Mesendoderm (in vitro differentiated cells): ENCODE results near the gene CEP57L1.

Experiments used
- DNase-seq: peaks from one replicate; pipeline ENCODE4 v3.0.0; 2013
- H2AK5ac ChIP-seq: 2 replicates; pipeline ENCODE4 v1.6.1; 2013; ENCODE audit warnings: low read length, inconsistent platforms
- H2BK120ac ChIP-seq: 2 replicates; pipeline ENCODE4 v1.6.1; 2013; ENCODE audit warnings: low read depth, mild to moderate bottlenecking, low read length, moderate library complexity, mixed read lengths
- H2BK15ac ChIP-seq: replicated peaks from 2 replicates; pipeline ENCODE4 v1.6.1; 2013; ENCODE audit warnings: low read depth, mild to moderate bottlenecking, moderate library complexity
- H2BK5ac ChIP-seq: 2 replicates; pipeline ENCODE4 v1.6.1; 2013; ENCODE audit warnings: low read length, inconsistent platforms
- H3K18ac ChIP-seq: 2 replicates; pipeline ENCODE4 v1.6.1; 2013; ENCODE audit warnings: mild to moderate bottlenecking, low read length, mixed read lengths
- H3K23ac ChIP-seq: one replicate; pipeline ENCODE4 v1.6.1; 2013; ENCODE audit warnings: low read length
- H3K27ac ChIP-seq: 2 replicates; pipeline ENCODE4 v1.5.1; 2013; ENCODE audit warnings: low read depth, mild to moderate bottlenecking, inconsistent platforms, low read length, moderate library complexity
- H3K27me3 ChIP-seq: 2 replicates; pipeline ENCODE4 v1.6.1; 2013; ENCODE audit warnings: low read length, control low read depth, mild to moderate bottlenecking, inconsistent platforms; ENCODE audit not compliant: insufficient read depth, poor library complexity
- H3K36me3 ChIP-seq: 2 replicates; pipeline ENCODE4 v1.6.1; 2013; ENCODE audit warnings: low read length, inconsistent platforms; ENCODE audit not compliant: control insufficient read depth, insufficient read depth
- H3K4ac ChIP-seq: one replicate; pipeline ENCODE4 v1.6.1; 2013; ENCODE audit warnings: low read depth, mild to moderate bottlenecking, low read length, moderate library complexity
- H3K4me1 ChIP-seq: 2 replicates; pipeline ENCODE4 v1.6.1; 2013; ENCODE audit warnings: low read depth, low read length, inconsistent platforms; ENCODE audit not compliant: control insufficient read depth
- H3K4me2 ChIP-seq: 2 replicates; pipeline ENCODE4 v1.6.1; 2013; ENCODE audit warnings: low read length
- H3K4me3 ChIP-seq: 2 replicates; pipeline ENCODE4 v1.5.1; 2013; ENCODE audit warnings: mild to moderate bottlenecking, low read length
- H3K56ac ChIP-seq: one replicate; pipeline ENCODE4 v1.6.1; 2013; ENCODE audit warnings: low read length
- H3K79me1 ChIP-seq: 2 replicates; pipeline ENCODE4 v1.6.1; 2013; ENCODE audit warnings: low read length, inconsistent platforms
- H3K79me2 ChIP-seq: 2 replicates; pipeline ENCODE4 v1.6.1; 2013; ENCODE audit warnings: mild to moderate bottlenecking, low read length; ENCODE audit not compliant: control insufficient read depth, insufficient read depth
- H3K9ac ChIP-seq: 2 replicates; pipeline ENCODE4 v1.6.1; 2013; ENCODE audit warnings: low read length, inconsistent platforms
- H4K5ac ChIP-seq: one replicate; pipeline ENCODE4 v1.6.1; 2013; ENCODE audit warnings: low read length
- H4K8ac ChIP-seq: one replicate; pipeline ENCODE4 v1.6.1; 2013; ENCODE audit warnings: low read depth, mild to moderate bottlenecking, control low read depth, low read length, moderate library complexity
- WGBS: extraction: QIAGEN DNeasy Blood & Tissue Kit; methylation state at CpG from one replicate; pipeline ENCODE4 v1.1.7; 2013; ENCODE audit warnings: low lambda C conversion rate, missing lambda C conversion rate; ENCODE audit not compliant: insufficient coverage; ENCODE audit errors: extremely low coverage; 5-methylcytosine and 5-hydroxymethylcytosine counted together

CEP57L1 gene

GRCh38 chr6:109192865-109193264 lies 97.6 kb downstream of the CEP57L1 start:
- H3K79me1 ChIP-seq, result no peaks in the 10 kb centered on the region
- no peak overlapping the region for H3K27ac ChIP-seq
- no peaks in the 10 kb centered on the region for H3K36me3 ChIP-seq
- no peaks in the 10 kb centered on the region for H3K79me2 ChIP-seq
- H3K18ac ChIP-seq, result no peak overlapping the region
- H3K27me3 ChIP-seq, result no peaks in the 10 kb centered on the region
- no peak overlapping the region for H2AK5ac ChIP-seq
- no CpG with 5 or more reads among the region's 4 CpGs for WGBS
- no peak for DNase-seq
- no peak overlapping the region for H3K56ac ChIP-seq
- H2BK120ac ChIP-seq, result no peak overlapping the region
- no peak overlapping the region for H3K9ac ChIP-seq
- no peak overlapping the region for H2BK15ac ChIP-seq
- no peak overlapping the region for H4K8ac ChIP-seq
- H3K4me1 ChIP-seq, result no peaks in the 10 kb centered on the region
- no peak overlapping the region for H3K4ac ChIP-seq
- no peak overlapping the region for H3K23ac ChIP-seq
- no peak overlapping the region for H2BK5ac ChIP-seq
- H4K5ac ChIP-seq, result no peak overlapping the region
- H3K4me3 ChIP-seq, result no peak overlapping the region
- H3K4me2 ChIP-seq, result no peak overlapping the region

- H3K18ac ChIP-seq, result no peak overlapping the region
- no peak for DNase-seq
- H3K56ac ChIP-seq, result no peak overlapping the region
- no peak overlapping the region for H3K4me3 ChIP-seq
- no CpG with 5 or more reads among the region's 1 CpG for WGBS
- no peaks in the 10 kb centered on the region for H3K79me2 ChIP-seq
- H3K4ac ChIP-seq, result no peak overlapping the region
- no peaks in the 10 kb centered on the region for H3K27me3 ChIP-seq
- no peaks in the 10 kb centered on the region for H3K79me1 ChIP-seq
- H3K4me2 ChIP-seq, result no peak overlapping the region
- no peaks in the 10 kb centered on the region for H3K4me1 ChIP-seq
- no peaks in the 10 kb centered on the region for H3K36me3 ChIP-seq
- no peak overlapping the region for H3K23ac ChIP-seq
- no peak overlapping the region for H3K9ac ChIP-seq
- no peak overlapping the region for H2BK120ac ChIP-seq
- no peak overlapping the region for H4K5ac ChIP-seq
- no peak overlapping the region for H2BK15ac ChIP-seq
- H2BK5ac ChIP-seq, result no peak overlapping the region
- no peak overlapping the region for H4K8ac ChIP-seq
- no peak overlapping the region for H3K27ac ChIP-seq
- H2AK5ac ChIP-seq, result no peak overlapping the region
Observed at GRCh38 chr6:109194880-109195279, 99.6 kb downstream of the CEP57L1 start.

- Histone ChIP-seq H3K79me2 (no peaks in the 10 kb centered on the region), H3K56ac (no peak overlapping the region)
- WGBS, result no CpG with 5 or more reads among the region's 1 CpG
Observed at GRCh38 chr6:109197061-109197460, 101.8 kb downstream of the CEP57L1 start.

GRCh38 chr6:109202409-109203264 lies 107.3 kb downstream of the CEP57L1 start:
- Histone ChIP-seq H4K5ac (no peak overlapping the region), H3K4ac (no peak overlapping the region), H2AK5ac (no peak overlapping the region), H3K4me1 (no peaks in the 10 kb centered on the region), H3K36me3 (no peaks in the 10 kb centered on the region), H3K56ac (no peak overlapping the region), H2BK15ac (no peak overlapping the region), H2BK5ac (no peak overlapping the region), H3K79me2 (no peaks in the 10 kb centered on the region), H3K4me2 (no peak overlapping the region), H3K79me1 (no peaks in the 10 kb centered on the region), H2BK120ac (no peak overlapping the region), H3K18ac (no peak overlapping the region), H4K8ac (no peak overlapping the region), H3K9ac (no peak overlapping the region), H3K4me3 (no peak overlapping the region), H3K27ac (no peak overlapping the region), H3K23ac (no peak overlapping the region), H3K27me3 (no peaks in the 10 kb centered on the region)
- no peak for DNase-seq
- WGBS, result no CpG with 5 or more reads among the region's 5 CpGs

More at GRCh38 chr6:109197061-109197460, 101.8 kb downstream of the CEP57L1 start:
- H3K27ac ChIP-seq, result no peak overlapping the region
- no peaks in the 10 kb centered on the region for H3K27me3 ChIP-seq
- H2BK120ac ChIP-seq, result no peak overlapping the region
- H3K4me3 ChIP-seq, result no peak overlapping the region
- no peak overlapping the region for H2AK5ac ChIP-seq
- no peaks in the 10 kb centered on the region for H3K79me1 ChIP-seq
- H3K36me3 ChIP-seq, result no peaks in the 10 kb centered on the region
- H2BK15ac ChIP-seq, result no peak overlapping the region
- no peak overlapping the region for H4K5ac ChIP-seq
- no peak overlapping the region for H2BK5ac ChIP-seq
- H3K23ac ChIP-seq, result no peak overlapping the region
- no peak overlapping the region for H3K4ac ChIP-seq
- H3K4me1 ChIP-seq, result no peaks in the 10 kb centered on the region
- H3K9ac ChIP-seq, result no peak overlapping the region
- H3K18ac ChIP-seq, result no peak overlapping the region
- H4K8ac ChIP-seq, result no peak overlapping the region
- no peak for DNase-seq
- no peak overlapping the region for H3K4me2 ChIP-seq

- H3K18ac ChIP-seq, result no peak overlapping the region
- no peaks in the 10 kb centered on the region for H3K36me3 ChIP-seq
- H3K27me3 ChIP-seq, result no peaks in the 10 kb centered on the region
- H3K4me2 ChIP-seq, result no peak overlapping the region
- no peak overlapping the region for H2BK120ac ChIP-seq
- no peak overlapping the region for H3K23ac ChIP-seq
- H3K9ac ChIP-seq, result no peak overlapping the region
- no peak overlapping the region for H3K27ac ChIP-seq
- no peak overlapping the region for H2BK5ac ChIP-seq
- WGBS, result no CpG with 5 or more reads among the region's 3 CpGs
- DNase-seq, result no peak
- no peaks in the 10 kb centered on the region for H3K79me2 ChIP-seq
- H3K4ac ChIP-seq, result no peak overlapping the region
- H2BK15ac ChIP-seq, result no peak overlapping the region
- H4K5ac ChIP-seq, result no peak overlapping the region
- no peak overlapping the region for H4K8ac ChIP-seq
- H3K79me1 ChIP-seq, result no peaks in the 10 kb centered on the region
- no peaks in the 10 kb centered on the region for H3K4me1 ChIP-seq
- no peak overlapping the region for H3K56ac ChIP-seq
- H3K4me3 ChIP-seq, result no peak overlapping the region
- H2AK5ac ChIP-seq, result no peak overlapping the region
Observed at GRCh38 chr6:109204511-109204910, 109.2 kb downstream of the CEP57L1 start.

GRCh38 chr6:109212683-109213082 lies 117.4 kb downstream of the CEP57L1 start:
- Histone ChIP-seq H4K8ac (no peak overlapping the region), H3K4ac (no peak overlapping the region), H3K36me3 (no peaks in the 10 kb centered on the region), H2AK5ac (no peak overlapping the region), H3K4me1 (no peaks in the 10 kb centered on the region), H3K27ac (no peak overlapping the region), H3K79me1 (no peaks in the 10 kb centered on the region), H3K18ac (no peak overlapping the region), H2BK120ac (no peak overlapping the region), H3K9ac (no peak overlapping the region), H3K23ac (no peak overlapping the region), H3K56ac (no peak overlapping the region), H3K79me2 (no peaks in the 10 kb centered on the region), H3K4me2 (no peak overlapping the region), H4K5ac (no peak overlapping the region), H2BK15ac (no peak overlapping the region), H2BK5ac (no peak overlapping the region), H3K27me3 (no peaks in the 10 kb centered on the region), H3K4me3 (no peak overlapping the region)
- WGBS, result no CpG with 5 or more reads among the region's 1 CpG
- DNase-seq, result no peak
